Measurements from ENCODE around the gene CHPF.

Gene CHPF

GRCh38 chr2:219536425-219536824 lies 7.2 kb downstream of the CHPF start:
- no peak for DNase-seq (ENCODE audit: extremely low read depth, insufficient read length)
- H3K36me3 ChIP-seq (ENCODE audit: control insufficient read depth, insufficient read depth, low read length): peaks cover 23% of the 10 kb centered on the region
- no peaks in the 10 kb centered on the region; the same call in none of the 2 replicates for H3K27me3 ChIP-seq (replicated peaks; ENCODE audit: control insufficient read depth, insufficient read depth, low read length)
- H3K4me3 ChIP-seq (replicated peaks; ENCODE audit: low read depth, low read length): no peak overlapping the region
- TF ChIP-seq, protein P1, sequence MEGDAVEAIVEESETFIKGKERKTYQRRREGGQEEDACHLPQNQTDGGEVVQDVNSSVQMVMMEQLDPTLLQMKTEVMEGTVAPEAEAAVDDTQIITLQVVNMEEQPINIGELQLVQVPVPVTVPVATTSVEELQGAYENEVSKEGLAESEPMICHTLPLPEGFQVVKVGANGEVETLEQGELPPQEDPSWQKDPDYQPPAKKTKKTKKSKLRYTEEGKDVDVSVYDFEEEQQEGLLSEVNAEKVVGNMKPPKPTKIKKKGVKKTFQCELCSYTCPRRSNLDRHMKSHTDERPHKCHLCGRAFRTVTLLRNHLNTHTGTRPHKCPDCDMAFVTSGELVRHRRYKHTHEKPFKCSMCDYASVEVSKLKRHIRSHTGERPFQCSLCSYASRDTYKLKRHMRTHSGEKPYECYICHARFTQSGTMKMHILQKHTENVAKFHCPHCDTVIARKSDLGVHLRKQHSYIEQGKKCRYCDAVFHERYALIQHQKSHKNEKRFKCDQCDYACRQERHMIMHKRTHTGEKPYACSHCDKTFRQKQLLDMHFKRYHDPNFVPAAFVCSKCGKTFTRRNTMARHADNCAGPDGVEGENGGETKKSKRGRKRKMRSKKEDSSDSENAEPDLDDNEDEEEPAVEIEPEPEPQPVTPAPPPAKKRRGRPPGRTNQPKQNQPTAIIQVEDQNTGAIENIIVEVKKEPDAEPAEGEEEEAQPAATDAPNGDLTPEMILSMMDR (IDR thresholded peaks at IDR 0.05; ENCODE audit: insufficient read depth, low read length, poor library complexity, severe bottlenecking): no peak

DNA sequence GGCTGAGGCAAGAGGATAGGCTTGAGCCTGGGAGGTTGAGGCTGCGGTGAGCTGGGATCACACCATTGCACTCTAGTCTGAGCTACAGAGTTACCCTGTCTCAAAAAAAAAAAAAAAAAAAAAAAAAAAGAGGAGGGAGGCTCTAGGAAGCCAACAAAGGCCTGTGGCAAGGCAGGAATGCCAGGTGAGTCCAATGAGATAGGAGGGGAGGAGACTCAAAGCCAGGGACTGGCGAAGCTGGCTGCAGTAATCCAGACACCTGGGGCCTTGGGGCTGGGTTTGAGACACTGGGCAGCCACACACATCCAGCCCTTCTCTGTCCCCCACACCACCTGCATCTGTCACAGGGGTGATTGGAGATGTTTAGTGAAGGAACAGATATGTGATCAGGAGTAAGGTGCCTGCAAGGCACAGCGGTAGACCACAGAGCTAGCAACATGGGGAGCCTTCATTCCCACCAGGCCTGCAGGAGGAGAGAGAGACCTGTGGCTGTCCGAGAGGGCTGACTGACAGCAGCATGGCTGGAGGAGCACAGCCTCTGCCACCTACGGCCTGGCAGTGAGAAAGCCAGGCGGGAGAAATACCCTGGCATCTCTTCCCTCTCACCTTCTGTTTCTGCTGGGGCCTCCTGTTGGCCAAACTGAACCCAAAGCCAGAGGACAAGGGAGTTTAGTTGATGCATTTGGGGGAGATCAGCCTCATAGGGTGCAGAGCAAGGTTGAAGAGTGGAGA lies 9.5 kb downstream of the CHPF start:
- TF ChIP-seq, protein P1 (IDR thresholded peaks at IDR 0.05; ENCODE audit: insufficient read depth, low read length, poor library complexity, severe bottlenecking): no peak
- Histone ChIP-seq H3K4me3 (replicated peaks; ENCODE audit: low read depth, low read length) (no peak overlapping the region), H3K36me3 (ENCODE audit: control insufficient read depth, insufficient read depth, low read length) (peaks cover 5% of the 10 kb centered on the region; the same call in 1 of the 2 replicates), H3K27me3 (replicated peaks; ENCODE audit: control insufficient read depth, insufficient read depth, low read length) (peaks cover 6% of the 10 kb centered on the region)
- DNase-seq (ENCODE audit: extremely low read depth, insufficient read length): no peak

- TF ChIP-seq, protein P1 (IDR thresholded peaks at IDR 0.05; ENCODE audit: insufficient read depth, low read length, poor library complexity, severe bottlenecking): no peak
- DNase-seq (ENCODE audit: extremely low read depth, insufficient read length): no peak
- Histone ChIP-seq H3K4me3 (replicated peaks; ENCODE audit: low read depth, low read length) (no peak overlapping the region), H3K27me3 (replicated peaks; ENCODE audit: control insufficient read depth, insufficient read depth, low read length) (peaks cover 9% of the 10 kb centered on the region), H3K36me3 (ENCODE audit: control insufficient read depth, insufficient read depth, low read length) (no peaks in the 10 kb centered on the region)
These were observed 11.3 kb downstream of the CHPF start for GRCh38 chr2:219532378-219532649.

GRCh38 chr2:219531639-219532377 lies 11.8 kb downstream of the CHPF start:
- Histone ChIP-seq H3K36me3 (ENCODE audit: control insufficient read depth, insufficient read depth, low read length) (no peaks in the 10 kb centered on the region), H3K27me3 (replicated peaks; ENCODE audit: control insufficient read depth, insufficient read depth, low read length) (peaks cover 12% of the 10 kb centered on the region), H3K4me3 (replicated peaks; ENCODE audit: low read depth, low read length) (no peak overlapping the region)
- no peak for DNase-seq (ENCODE audit: extremely low read depth, insufficient read length)
- TF ChIP-seq, protein P1 (IDR thresholded peaks at IDR 0.05; ENCODE audit: insufficient read depth, low read length, poor library complexity, severe bottlenecking): no peak

- Histone ChIP-seq H3K36me3 (ENCODE audit: control insufficient read depth, insufficient read depth, low read length) (no peaks in the 10 kb centered on the region), H3K27me3 (replicated peaks; ENCODE audit: control insufficient read depth, insufficient read depth, low read length) (peaks cover 15% of the 10 kb centered on the region), H3K4me3 (replicated peaks; ENCODE audit: low read depth, low read length) (no peak overlapping the region)
- DNase-seq (ENCODE audit: extremely low read depth, insufficient read length): peak; percentile 75
- TF ChIP-seq, protein P1 (IDR thresholded peaks at IDR 0.05; ENCODE audit: insufficient read depth, low read length, poor library complexity, severe bottlenecking): peak; percentile 97
These were observed 13.3 kb downstream of the CHPF start for GRCh38 chr2:219530048-219530963.
